NCI-H2029 (cell line): Measurements from ENCODE around the gene DPYD.
A peak's percentile ranks its signal among the peaks of the same experiment; 100 is the strongest.

ENCODE experiments used
- DNase-seq: peaks from one replicate; lab custom pipeline; 2025; lab: John Stamatoyannopoulos, UW

DPYD gene

DNA sequence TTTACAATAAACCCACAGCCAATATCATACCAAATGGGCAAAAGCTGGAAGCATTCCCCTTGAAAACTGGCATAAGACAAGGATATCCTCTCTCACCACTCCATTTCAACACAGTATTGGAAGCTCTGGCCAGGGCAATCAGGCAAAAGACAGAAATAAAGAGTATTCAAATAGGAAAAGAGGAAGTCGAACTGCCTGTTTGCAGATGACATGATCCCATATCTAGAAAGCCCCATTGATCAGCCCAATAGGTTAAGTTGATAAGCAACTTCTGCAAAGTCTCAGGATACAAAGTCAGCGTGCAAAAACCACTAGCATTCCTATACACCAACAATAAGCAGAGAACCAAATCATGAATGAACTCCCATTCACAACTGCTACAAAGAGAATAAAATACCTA, 235.5 kb downstream of the DPYD start:
- no peak for DNase-seq

DNA sequence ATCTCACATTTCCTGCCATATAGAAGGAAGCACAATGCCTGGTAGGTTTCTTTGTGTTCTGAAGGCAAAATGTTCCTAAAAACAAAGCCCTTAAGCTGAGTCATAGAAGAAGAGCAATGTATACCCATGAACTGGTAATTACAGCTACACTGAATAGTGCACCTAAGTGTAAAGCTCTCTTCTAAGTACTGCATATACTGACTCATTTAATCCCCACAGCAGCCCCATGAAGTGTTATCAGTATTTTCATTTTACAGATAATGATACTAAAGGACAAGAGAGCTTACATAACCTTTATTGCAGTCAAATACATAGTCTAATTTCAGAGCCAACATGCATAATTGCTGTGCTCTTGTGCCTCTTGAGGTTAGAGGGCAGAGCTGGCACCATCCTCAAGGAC, 239.9 kb downstream of the DPYD start:
- DNase-seq: peak; percentile 46

DNA sequence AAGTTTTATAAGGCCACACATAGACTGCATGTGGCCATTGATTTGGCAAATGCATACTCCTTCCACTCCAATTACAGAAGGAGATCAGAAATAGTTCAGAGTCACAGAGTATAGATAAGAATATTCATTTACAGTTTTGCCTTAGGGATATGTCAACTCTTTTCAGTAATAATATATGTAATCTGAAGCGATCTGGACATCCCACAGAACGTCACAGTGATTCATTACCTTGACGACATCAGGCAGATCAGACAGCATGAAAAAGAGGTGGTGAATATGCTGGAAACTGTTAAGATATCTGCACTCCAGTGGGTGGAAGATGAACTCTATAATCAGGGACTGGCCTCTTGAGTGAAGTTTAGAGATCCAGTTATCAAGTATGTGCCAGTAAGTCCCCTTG, 240.4 kb downstream of the DPYD start:
- DNase-seq: no peak

DNA sequence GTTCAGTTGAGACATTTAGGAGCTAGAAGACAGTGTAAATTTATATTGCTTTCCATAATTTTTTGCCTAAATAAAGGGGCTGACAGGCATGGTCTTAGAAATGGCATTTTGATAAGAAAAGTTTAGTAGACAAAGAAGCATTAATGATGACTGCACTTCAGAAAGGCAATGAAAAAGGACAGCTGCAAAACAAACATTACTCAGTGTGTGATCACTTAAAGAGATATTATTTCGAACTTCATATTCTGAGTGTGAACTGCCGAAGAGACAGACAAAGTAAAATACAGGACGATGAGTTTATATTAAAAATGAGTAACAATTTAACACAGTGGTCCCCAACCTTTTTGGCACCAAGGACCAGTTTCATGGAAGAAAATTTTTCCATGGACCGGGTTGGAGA, 243.1 kb downstream of the DPYD start:
- DNase-seq: no peak

DNA sequence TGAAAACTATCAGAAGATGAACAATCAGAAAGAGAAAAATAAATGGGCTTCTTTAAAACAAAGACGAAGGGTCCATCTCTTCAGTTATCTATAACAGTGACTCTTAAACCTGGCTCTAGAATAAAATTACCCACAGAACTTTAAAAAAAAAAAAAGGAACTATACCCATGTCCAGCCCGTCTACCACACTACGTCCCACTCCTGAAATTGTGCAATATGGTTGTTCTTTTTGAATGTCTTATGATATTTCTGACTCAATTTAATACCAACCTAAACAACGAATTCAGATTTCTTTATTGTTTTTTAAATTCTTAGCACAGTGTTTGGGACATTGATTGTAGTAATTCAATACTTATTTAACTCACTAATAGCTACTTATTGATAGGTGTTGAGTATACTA, 246.3 kb downstream of the DPYD start:
- DNase-seq: no peak

DNA sequence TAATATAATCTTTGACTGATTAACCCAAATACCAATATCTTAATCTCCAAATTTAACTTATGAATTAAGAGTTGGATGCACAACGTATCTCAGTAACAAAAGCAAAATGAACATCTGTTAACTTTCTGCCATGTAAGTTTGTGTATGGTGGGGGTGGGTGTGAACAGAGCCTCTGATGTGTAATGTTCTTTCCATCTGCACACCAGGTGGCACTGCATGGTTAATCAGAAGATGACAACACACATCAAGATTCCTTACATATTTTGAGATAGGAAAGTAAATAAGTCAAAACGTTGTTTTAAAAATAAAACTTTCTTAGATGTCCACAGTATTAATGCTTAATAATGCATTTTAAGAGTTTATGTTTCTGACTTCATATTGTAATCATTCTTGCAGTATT, 251.9 kb downstream of the DPYD start:
- DNase-seq: no peak

DNA sequence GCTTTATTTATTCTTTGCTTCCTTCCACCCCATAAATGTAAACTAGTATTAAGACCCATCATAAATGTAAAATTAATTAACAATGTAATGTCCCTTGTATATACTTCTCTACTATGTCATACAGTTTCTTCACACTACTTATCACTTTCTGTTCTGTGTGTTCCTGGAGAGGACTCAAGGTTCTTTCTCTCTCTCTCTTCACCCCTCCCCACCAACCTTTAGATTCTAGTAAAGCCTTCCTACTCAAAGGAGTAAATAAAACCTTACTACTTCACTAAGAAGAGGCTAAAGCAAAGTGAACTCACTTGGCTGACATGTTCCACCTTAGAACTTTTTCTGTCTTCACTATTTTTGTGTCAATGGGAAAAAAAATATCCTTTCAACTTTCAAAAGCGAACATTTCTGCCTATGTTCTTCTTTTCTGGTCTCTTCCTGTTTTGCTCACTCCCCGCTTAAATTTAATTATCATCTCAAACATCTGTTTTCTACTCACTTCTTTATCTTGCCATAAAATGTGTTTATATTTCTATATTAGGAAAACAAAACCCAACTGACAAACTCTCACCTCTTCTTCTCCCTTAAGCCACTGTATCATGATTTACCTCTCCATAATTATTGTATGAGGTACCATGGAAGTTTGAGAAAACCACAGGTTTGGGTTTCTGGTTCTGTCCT, 260.3 kb downstream of the DPYD start:
- no peak for DNase-seq

DNA sequence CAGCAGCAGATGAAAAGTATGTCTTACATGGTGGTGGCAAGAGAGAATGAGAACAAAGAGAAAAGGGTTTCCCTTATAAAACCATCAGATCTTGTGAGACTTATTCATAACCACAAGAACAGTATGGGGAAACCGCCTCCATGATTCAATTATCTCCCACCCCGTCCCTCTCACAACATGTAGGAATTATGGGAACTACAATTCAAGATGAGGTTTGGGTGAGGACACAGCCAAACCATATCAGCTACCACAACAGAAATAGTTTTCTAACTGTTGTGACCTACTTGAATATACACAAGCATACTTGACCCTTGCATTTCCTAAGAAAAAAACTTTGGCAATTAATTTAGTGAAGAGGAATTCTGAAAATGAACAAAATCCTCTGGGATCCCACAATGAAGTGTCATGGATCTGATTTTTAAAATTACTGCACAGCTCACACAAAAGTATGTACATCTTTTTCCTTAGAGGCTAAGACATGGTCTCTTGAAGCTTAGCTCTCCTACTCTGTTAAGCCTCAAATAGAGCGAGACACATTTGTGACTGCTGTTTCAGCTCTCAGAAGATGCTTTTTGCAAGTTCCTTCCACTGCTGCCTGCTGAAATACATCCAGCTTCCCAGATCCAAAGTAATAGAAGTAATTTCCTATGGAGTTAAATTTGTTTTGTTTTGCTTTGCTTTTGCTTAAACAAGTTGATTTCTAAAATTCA, 265.8 kb downstream of the DPYD start:
- DNase-seq: no peak

DNA sequence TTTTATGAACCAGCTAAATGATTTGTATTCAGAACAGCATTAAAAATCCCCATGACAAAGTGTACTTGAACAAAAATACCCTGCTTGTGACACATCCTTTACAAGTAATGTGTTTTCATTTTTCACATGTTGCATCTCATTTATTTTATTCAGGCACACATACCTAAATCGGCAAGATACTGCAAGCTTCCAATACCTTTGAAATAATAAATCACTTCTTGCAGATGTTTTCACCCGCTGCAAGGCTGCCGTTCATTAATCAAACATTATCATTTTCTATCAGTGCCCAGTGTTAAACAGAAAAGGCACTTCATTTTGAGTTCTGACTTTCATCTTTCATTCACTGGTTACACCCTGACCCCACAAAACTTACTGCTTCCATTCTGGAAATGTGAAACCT, 269.6 kb downstream of the DPYD start:
- no peak for DNase-seq

DNA sequence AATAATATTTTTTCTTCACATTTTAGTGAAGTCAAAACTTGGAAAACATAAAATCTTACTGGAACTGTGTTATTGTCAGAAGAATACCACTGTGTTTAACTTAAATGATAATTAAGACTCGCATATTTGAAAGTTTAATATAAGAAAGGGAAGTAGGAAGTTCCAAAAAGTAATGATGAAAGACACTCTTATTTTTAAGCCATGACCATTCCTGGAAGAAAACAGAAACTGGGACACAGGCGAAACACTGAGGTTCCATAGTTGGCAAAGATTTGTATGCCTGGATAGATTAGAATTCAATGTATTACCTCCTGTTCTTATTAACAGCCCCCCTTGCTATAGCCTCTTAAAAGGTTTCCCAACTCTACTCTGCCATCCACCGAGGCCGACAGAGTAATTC, 271.2 kb downstream of the DPYD start:
- DNase-seq: no peak

DNA sequence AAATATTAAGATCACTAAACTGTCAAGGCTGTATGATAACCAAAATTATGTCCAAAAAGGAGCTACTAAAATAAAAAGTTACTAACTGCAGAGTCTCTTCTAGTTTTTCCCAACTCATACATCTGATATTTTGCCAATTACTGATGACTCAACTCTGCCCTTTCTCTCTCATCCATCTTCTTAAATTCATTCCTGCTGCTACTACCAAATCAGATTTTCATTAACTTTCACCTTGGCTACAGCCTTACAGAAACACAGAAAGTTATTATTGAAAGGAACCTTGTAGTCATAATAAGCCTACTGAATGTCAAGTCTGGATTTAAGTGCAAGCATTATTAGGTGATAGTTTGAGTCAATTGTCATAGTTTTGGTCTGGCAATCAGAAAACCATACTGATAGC, 273.1 kb downstream of the DPYD start:
- no peak for DNase-seq

DNA sequence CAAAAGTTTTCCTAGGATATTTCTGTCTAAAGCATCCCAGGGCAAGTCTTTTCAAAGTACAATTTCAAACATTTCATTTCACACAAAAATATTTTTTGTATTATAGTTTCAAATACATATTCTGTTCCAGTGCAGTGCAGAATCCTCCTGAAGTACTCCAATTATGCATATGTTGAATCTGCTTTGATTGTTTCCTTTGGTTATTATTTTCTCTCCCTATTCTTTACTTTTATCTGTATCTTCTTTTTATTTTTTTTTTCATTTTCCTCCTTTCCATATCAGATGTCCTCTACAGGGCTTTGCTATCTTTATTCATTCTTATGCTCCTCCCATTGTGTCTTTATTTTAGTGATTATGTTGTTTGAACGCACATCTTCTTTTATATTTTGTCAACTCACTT, 274.8 kb downstream of the DPYD start:
- DNase-seq: no peak

DNA sequence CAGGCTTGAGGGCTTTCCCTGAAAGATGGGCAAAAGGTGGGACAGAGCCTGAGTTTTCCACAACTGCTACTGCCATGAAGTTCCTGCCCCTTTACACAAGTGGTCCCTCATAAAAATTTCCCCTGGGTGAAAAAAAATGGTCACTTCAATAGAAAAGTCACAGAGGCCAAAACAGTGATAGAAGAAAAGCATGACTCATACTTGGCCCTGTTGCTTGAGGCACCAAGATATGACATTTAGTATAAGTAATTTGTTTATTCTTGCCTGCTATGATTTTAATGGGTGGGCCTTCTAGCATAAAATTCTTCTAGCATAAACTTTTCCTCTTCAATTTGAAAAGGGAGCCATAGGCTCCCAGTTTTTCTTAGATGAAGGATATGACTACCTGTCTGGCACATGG, 280.2 kb downstream of the DPYD start:
- no peak for DNase-seq

DNA sequence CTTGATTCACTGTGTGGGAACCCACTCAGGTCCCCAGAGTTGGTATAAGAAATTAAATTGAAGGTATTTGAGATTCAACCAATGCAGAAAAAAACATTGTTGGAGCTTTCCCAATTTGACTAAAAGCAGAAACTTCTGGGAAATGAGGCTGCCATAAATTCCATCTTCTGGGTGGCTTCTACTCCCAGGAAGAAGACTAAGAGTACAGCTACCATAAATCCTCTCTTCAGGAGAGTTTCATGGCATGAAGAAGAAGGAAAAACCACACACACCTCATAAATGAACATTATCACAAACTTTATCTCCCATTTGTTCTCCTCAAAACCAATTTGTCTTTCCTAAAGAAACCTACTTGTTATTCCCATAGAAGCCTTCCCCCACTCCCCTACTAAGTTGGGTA, 283.9 kb downstream of the DPYD start:
- no peak for DNase-seq

DNA sequence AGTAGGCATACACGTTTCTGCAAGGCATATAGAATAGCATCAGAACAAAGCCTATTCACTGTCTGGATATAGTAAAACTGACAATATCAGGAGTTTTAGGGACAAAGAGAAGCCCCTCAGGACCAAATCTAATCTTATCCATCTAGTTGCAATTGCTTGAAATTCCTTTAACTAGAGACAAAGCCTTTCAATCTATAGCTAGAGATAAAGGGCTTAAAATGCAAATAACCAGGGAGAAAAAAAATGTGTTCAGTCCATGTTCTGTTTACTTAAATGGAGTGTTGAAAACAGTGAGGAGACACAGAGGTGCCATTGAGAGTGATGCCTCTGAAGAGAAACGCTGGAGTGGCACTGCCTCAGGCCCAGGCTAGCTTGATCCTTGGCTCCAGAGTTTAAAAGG, 286.1 kb downstream of the DPYD start:
- no peak for DNase-seq

DNA sequence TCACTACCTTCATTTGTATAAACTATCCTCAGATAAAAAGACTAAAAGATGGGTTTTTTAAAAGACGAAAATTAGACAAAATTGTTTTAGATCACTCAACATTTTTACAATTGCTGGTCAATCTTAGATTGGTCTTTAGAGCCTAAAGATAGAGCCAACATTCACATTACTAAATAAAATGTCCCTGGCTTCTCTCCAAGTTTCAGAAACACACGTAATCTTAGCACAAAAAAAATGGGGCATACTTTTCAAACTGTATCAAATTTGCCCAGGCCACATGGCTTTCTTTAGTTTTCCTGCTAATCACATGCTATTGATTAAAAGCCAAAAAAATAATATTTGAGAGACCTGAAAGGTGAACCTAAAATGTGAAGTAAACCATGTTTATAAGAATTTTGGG, 288.1 kb downstream of the DPYD start:
- no peak for DNase-seq

DNA sequence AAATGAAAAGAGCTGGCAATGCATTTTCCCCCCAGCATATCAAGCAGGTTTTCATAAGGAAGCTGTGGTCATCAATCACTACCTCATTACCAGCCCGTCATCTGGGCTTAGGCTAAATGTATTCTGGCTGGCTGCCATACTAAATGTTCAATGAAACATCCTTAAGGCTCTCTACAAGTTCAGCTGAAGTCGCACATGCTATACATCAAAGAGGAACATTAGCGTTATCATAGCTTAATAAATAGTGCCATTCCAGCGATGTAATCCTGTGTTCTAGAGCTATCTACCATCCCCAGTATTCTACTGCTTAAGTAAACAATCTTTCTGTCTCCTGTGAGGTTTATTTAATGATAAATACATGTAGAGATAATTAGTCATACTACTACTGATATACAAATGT, 288.8 kb downstream of the DPYD start:
- no peak for DNase-seq

DNA sequence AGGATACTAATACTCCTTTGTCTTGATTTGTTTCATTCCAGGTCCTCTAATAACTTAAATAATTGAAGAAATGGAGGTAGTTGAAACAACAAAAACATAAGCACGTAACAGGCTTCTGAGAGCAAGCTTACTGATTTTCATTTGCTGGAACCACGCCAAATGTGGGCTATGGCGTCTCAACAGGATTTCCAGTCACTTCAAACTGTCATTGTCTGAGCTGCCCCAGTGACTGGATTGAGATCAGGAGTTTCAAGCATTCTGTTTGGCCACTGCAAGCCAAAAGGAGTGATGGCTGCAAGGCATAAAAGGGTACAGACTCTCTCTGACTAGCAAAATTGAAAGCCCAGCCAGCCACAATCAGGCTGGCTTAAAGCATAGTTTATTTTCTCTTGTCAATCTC, 289.9 kb downstream of the DPYD start:
- DNase-seq: peak; percentile 14

DNA sequence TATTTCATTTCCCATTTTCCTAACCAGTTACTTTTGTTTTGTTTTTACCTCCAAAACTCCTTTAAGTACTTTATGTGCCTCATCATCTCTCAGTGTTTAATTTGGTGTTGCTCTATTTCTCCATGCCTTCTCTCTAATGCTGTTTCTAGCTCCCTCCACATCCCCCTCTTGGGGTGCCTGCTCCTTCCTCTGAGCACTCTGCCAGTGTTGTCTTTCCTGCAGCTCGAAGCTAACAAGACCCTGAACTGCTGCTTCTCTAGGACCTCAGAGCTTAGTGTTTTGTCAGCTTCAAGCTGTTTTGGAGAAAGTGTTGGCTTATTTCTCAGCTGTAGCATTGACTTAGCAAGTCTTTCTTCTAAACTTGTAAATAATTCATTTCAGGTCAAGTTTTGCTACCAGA, 290.6 kb downstream of the DPYD start:
- DNase-seq: no peak

DNA sequence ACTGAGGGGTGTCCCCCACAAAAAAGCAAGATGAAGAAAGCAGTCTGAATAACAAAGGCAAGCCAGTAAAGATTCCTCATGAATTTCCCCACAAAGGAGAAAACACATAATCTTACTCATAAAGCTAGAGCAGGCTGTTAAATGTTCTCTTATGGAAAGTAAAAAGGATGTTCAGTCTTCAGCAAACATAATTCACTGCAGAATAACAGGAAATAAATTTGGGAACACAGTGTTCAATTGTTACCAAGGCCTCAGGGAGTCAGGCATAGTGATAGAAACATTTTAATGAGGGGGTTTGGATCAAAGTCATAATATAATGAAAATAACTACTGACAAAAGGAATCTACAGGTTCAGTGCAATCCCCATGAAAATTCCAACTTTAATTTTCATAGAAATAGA, 297.6 kb downstream of the DPYD start:
- no peak for DNase-seq

DNA sequence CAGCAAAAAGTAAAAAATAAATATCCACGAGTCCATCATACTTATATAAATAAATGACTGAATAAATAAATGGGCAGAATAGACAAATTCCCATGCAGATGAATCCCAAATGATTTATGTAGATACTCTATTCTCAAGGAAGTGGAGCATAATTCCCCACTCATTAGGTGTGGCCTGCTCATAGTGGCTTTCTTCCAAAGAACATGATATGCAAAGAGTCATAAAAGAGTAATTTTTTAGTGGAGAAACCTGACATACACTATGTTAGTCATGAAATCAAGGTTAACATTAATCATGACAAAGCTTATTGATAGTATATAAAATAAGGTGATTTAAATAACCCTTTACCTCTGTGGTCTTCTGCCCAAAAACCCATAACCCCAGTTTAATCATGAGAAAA, 298.9 kb downstream of the DPYD start:
- no peak for DNase-seq

DNA sequence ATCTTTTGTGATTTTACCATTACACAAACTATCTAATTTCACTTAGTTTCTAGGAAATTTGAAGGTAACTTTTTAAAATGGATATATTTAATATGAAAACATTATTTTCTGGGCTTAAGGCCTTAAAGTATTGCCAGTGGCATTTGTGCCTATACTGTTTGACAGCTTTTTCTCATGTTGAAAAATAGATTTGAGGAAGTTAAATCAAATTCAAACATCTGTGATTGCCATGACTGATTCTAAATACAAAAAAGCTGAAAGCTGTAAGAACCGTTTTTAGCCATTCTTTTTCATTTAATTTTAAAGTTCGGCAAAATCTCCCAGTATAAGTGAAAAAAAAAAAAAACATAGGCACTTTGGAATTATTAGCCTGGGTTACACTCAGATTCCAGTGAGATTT, 301.1 kb downstream of the DPYD start:
- no peak for DNase-seq

DNA sequence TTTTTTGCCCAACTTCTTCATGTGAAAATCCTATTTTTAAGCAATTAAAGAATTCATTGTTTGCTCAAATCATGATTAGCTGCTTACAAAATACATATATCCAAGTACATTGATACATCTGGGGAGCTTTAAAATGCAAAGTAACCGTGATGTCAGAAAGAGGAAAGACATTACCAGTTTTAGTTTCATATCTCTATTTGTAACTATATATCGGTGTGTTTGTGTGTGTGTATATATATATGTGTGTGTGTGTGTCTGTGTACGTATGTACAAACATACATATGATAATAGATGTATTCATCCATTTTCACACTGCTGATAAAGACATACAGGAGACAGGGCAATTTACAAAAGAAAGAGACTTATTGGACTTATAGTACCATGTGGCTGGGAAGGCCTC, 310.1 kb downstream of the DPYD start:
- DNase-seq: no peak

DNA sequence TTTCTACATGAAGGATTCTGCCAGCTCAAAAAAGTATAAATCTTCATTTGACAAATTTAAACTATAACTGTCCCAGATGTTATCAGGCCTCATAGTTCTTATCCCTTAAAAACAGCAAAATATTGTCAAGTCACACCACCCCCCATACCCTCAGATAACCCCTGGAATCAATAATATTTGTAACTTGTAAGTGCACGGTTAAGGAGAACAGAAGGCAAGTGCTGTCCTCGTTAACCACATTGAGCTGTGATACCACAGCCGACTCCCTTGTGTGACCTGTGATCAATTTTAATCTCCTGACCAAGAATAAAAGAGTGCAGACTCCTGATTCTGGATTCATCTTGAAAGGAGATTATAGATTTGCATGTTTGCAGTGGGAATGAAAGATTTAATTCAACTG, 310.7 kb downstream of the DPYD start:
- DNase-seq: no peak
